A204.1 (cell line): ENCODE data around the gene KRTAP10-11.

ENCODE experiments used
- FAIRE-seq: peaks from 2 replicates; lab custom pipeline; 2012; peaks lifted over from hg19 to GRCh38; lab: Jason Lieb, UNC

Gene KRTAP10-11

DNA sequence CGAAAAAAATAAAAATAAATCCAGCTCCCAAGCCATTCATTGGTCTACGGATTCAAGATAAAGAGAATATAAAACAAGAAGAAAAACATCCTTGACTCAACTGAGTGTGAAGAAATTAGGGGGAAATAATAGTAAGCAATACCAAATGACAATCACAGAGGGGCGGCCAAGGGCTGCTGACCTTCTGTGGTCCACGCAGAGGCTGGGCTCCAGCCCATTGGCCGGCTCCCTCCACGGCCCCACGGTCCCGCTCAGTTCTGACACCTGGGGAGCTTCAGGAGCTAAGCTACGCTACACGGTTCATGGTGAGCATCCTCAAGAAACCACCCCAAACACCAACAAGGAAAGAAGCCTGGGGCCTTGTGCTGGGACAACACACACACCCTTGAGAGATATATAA is 50.4 kb downstream of the KRTAP10-11 start:
- FAIRE-seq: no peak
